Pancreas (tissue), 10 donors: ENCODE results near the gene ZNF644. TPM values are rescaled to one million over a fixed set of nuclear protein-coding genes. Genes with fewer than 3 reads are reported as not detected.

Source experiments
- ATAC-seq, 4 donors: fragments of 200-7000 bp; cut with Tn5 transposase; one replicate each; pipeline versions ENCODE4 v1.8.0 to v1.9.1; 2020; ENCODE audit warnings: mild to moderate bottlenecking in 4 of 4, moderate library complexity in 4 of 4
- DNase-seq, 6 donors: peaks; one replicate each; pipeline ENCODE4 v3.0.0-alpha.2; 2020
- FAIRE-seq: peaks from 2 replicates; lab custom pipeline; 2012; peaks lifted over from hg19 to GRCh38; lab: Jason Lieb, UNC
- H3K27ac ChIP-seq, 4 donors: fragments of 200-600 bp; sonication (generic); 1 replicate in 3 of 4; 2 replicates in 1 of 4; pipeline versions ENCODE4 v1.5.0 to v1.8.0; 2020
- H3K27me3 ChIP-seq, 4 donors: fragments of 200-600 bp; one replicate each; pipeline ENCODE4 v1.8.0; 2021
- H3K36me3 ChIP-seq, 3 donors: fragments of 200-600 bp; sonication (generic) in 1 of 3; one replicate each; pipeline versions ENCODE4 v1.5.0 to v1.8.0; 2020 to 2021
- H3K4me1 ChIP-seq, 3 donors: fragments of 200-600 bp; one replicate each; pipeline ENCODE4 v1.8.0; 2021
- H3K4me3 ChIP-seq, 4 donors: fragments of 200-600 bp; sonication (generic) in 2 of 4; one replicate each; pipeline versions ENCODE4 v1.5.0 to v1.8.0; 2020 to 2021
- H3K9me3 ChIP-seq, 4 donors: fragments of 200-600 bp; one replicate each; pipeline ENCODE4 v1.8.0; 2021
- WGBS, 2 donors: extraction: QIAGEN DNeasy Blood & Tissue Kit; methylation state at CpG; one replicate each; pipeline ENCODE4 v1.1.7; 2013; 5-methylcytosine and 5-hydroxymethylcytosine counted together
- intact Hi-C, 3 donors: fragments of 100-400 bp; cut with DNase I; formaldehyde crosslinking; loops; one replicate each; pipeline versions ENCODE4 v1.11.1 to v1.14.2; 2022
- polyA plus RNA-seq, 2 donors: library from polyadenylated mRNA; stranded (reverse); fragments of 200-250 nt; gene quantifications; one replicate each; pipeline ENCODE4 v1.2.3, GENCODE V29; 2013
- total RNA-seq, 6 donors: library from RNA; stranded (reverse); fragmentation: NEBNext Ultra II Directional in 4 of 6; extraction: Animal tissue kit (Norgen Biotek cat#: 25700) in 4 of 6; gene quantifications; one replicate each; pipeline versions ENCODE4 v1.2.1 to v1.2.4, GENCODE V29; 2021 to 2023
- TF ChIP-seq, protein P1 (sequence below), 4 donors: fragments of 200-600 bp; sonication (generic) in 3 of 4; IDR thresholded peaks; one replicate each; pipeline versions ENCODE4 v1.5.0 to v1.8.0; 2021; ENCODE audit warnings: antibody characterized with exemption in 4 of 4
- donor health status: healthy with polysubstance abuse.
- donor health status: DM: no; HTN: no; CAD: no; lungs with moderate emphysema.
- donor health status: DM: no; HTN: no; CAD: no.
- donor health status: control.
- donor health status: control.
- donor health status: Bipolar disorder and iron deficiency.
- donor health status: DM: yes; HTN: yes; CAD: no.
- donor health status: DM: no; HTN: no; CAD: no.
- donor health status: DM: no; HTN: no; CAD: no.
- donor health status: DM: yes; HTN: yes; CAD: no.

ZNF644 gene
- total and polyA plus RNA-seq, 8 donors = 10.0 to 33.6 (median 21.8) TPM

DNA sequence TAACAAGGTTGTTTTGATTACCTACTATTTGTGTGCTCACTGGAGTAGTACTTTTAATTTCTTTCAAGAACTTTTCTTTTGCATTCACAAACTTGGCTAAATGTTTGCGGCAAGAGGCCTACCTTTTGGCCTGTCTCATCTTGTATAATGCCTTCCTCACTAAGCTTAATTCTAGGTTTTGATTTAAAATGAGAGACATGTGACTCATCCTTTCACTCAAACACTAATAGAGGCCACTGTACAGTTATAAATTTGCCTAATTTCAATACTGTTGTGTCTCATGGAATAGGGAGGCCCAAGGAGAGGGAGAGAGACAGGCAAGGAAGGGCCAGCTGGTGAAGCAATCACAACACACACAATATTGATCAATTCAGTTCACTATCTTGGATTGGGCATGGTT, 66.1 kb downstream of the ZNF644 start:
- Histone ChIP-seq H3K36me3 (no peaks in the 10 kb centered on the region), H3K27me3 (no peaks in the 10 kb centered on the region), H3K9me3 (no peaks in the 10 kb centered on the region), H3K4me1 (no peaks in the 10 kb centered on the region), H3K4me3 (no peak overlapping the region), H3K27ac (no peak overlapping the region)
- DNase-seq (no peak), FAIRE-seq (no peak), ATAC-seq (no peak)
- WGBS, 2 donors = 98 to 100% methylated on average over 1 of the region's 1 CpG
- TF ChIP-seq, protein P1, sequence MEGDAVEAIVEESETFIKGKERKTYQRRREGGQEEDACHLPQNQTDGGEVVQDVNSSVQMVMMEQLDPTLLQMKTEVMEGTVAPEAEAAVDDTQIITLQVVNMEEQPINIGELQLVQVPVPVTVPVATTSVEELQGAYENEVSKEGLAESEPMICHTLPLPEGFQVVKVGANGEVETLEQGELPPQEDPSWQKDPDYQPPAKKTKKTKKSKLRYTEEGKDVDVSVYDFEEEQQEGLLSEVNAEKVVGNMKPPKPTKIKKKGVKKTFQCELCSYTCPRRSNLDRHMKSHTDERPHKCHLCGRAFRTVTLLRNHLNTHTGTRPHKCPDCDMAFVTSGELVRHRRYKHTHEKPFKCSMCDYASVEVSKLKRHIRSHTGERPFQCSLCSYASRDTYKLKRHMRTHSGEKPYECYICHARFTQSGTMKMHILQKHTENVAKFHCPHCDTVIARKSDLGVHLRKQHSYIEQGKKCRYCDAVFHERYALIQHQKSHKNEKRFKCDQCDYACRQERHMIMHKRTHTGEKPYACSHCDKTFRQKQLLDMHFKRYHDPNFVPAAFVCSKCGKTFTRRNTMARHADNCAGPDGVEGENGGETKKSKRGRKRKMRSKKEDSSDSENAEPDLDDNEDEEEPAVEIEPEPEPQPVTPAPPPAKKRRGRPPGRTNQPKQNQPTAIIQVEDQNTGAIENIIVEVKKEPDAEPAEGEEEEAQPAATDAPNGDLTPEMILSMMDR (IDR thresholded peaks at IDR 0.05) = no peak
- intact Hi-C loops = no loop called here

- H3K27ac ChIP-seq = no peak overlapping the region
- no peak for FAIRE-seq
- no peaks in the 10 kb centered on the region for H3K36me3 ChIP-seq
- H3K4me3 ChIP-seq = no peak overlapping the region
- 73% methylated on average over 3 of the region's 3 CpGs for WGBS, 2 donors
- intact Hi-C loops = no loop called here
- no peaks in the 10 kb centered on the region for H3K4me1 ChIP-seq
- no peaks in the 10 kb centered on the region for H3K27me3 ChIP-seq
- TF ChIP-seq, protein P1 (IDR thresholded peaks at IDR 0.05) = no peak
- ATAC-seq = no peak
- H3K9me3 ChIP-seq = no peaks in the 10 kb centered on the region
- DNase-seq = no peak
Observed at GRCh38 chr1:90952906-90953305, 68.9 kb downstream of the ZNF644 start.

DNA sequence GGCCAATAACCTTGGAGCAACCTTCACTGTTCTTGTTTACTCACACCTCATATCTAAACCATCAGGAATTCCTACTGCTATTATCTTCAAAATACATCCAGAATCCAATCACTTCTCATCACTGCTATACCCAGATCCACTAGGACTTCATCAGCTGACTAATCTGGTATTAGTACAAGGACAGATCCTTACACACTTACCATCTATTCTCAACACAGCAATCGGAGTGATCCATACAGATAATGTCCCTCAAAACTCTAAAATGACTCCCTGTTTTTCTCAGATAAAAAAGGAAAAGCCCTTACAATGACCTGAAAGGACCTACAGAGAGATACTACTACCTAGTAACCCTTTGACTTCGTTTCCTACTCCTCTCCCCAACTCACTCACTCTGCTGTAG, 70.8 kb downstream of the ZNF644 start:
- Histone ChIP-seq H3K36me3 (no peaks in the 10 kb centered on the region), H3K27me3 (no peaks in the 10 kb centered on the region), H3K9me3 (no peaks in the 10 kb centered on the region), H3K4me3 (no peak overlapping the region), H3K27ac (no peak overlapping the region), H3K4me1 (no peaks in the 10 kb centered on the region)
- DNase-seq (no peak), FAIRE-seq (no peak), ATAC-seq (no peak)
- intact Hi-C loops = no loop called here
- TF ChIP-seq, protein P1 (IDR thresholded peaks at IDR 0.05) = no peak
- 81 to 93% methylated on average over 2 of the region's 2 CpGs for WGBS, 2 donors

DNA sequence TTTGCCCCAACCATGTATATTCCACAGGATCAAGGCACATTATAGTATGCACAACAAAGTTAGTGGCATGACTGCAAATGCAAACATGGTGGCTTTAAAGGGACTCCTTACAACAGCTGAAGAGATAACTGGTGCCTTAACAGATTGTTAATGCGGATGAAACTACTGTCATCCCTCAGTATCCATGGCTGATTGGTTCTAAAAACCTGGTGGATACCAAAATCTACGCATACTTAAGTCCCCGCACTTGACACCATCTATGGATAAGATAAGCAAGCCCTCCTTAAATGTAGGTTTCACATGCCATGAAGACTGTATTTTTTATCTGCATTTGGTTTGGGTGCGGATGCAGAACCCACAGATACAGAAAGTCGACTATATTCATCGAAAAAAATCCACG, 73.5 kb downstream of the ZNF644 start:
- Histone ChIP-seq H3K27me3 (no peaks in the 10 kb centered on the region), H3K36me3 (no peaks in the 10 kb centered on the region), H3K9me3 (no peaks in the 10 kb centered on the region), H3K27ac (no peak overlapping the region), H3K4me3 (no peak overlapping the region), H3K4me1 (no peaks in the 10 kb centered on the region)
- DNase-seq (no peak), FAIRE-seq (no peak), ATAC-seq (no peak)
- TF ChIP-seq, protein P1 (IDR thresholded peaks at IDR 0.05) = no peak
- intact Hi-C loops = no loop called here
- WGBS, 2 donors = 95 to 97% methylated on average over 7 of the region's 7 CpGs

DNA sequence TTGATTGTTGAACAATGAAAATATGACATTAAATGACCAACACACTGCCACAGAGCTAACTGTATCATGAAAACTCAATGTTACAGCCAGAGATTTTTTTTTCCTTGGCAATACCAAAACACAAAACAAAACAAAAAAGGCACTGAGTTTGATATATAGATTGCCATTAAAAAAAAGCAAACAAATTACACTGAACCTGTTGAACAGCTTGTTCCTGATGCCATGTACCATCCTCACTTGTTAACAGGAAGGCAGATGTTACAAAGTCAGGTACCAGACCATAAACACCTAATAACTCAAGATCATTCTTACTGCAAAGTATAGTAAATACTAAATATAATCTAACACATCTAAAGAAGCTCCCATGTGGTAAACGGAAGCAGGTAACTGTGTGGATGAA, 75.2 kb downstream of the ZNF644 start:
- H3K9me3 ChIP-seq = no peaks in the 10 kb centered on the region
- no peaks in the 10 kb centered on the region for H3K27me3 ChIP-seq
- FAIRE-seq (no peak), DNase-seq (no peak), ATAC-seq (no peak)
- H3K4me3 ChIP-seq = no peak overlapping the region
- TF ChIP-seq, protein P1 (IDR thresholded peaks at IDR 0.05) = no peak
- no peaks in the 10 kb centered on the region for H3K36me3 ChIP-seq
- H3K4me1 ChIP-seq = no peaks in the 10 kb centered on the region
- intact Hi-C loops = no loop called here
- 78 to 82% methylated on average over 1 of the region's 1 CpG for WGBS, 2 donors
- H3K27ac ChIP-seq = no peak overlapping the region
